Duodenal mucosa (tissue), 2 donors: ENCODE measurements around the gene ZBTB46.

Experiments
- H3K27ac ChIP-seq: one replicate; pipeline ENCODE4 v1.7.0; 2013; ENCODE audit warnings: low read depth, low read length
- H3K27me3 ChIP-seq, 2 donors: one replicate each; pipeline ENCODE4 v1.7.0; 2013; ENCODE audit warnings: low read length in 2 of 2, control low read depth in 1 of 2; ENCODE audit not compliant: insufficient read depth in 2 of 2, control insufficient read depth in 1 of 2
- H3K36me3 ChIP-seq, 2 donors: one replicate each; pipeline ENCODE4 v1.7.0; 2013; ENCODE audit warnings: low read length in 2 of 2, control low read depth in 1 of 2; ENCODE audit not compliant: insufficient read depth in 2 of 2, control insufficient read depth in 1 of 2
- H3K4me1 ChIP-seq, 2 donors: one replicate each; pipeline ENCODE4 v1.7.0; 2013; ENCODE audit warnings: low read length in 2 of 2, control low read depth in 1 of 2; ENCODE audit not compliant: insufficient read depth in 2 of 2, control insufficient read depth in 1 of 2
- H3K4me3 ChIP-seq, 2 donors: one replicate each; pipeline ENCODE4 v1.7.0; 2013; ENCODE audit warnings: low read length in 2 of 2, low read depth in 1 of 2
- H3K9ac ChIP-seq, 2 donors: one replicate each; pipeline ENCODE4 v1.7.0; 2013; ENCODE audit warnings: low read length in 2 of 2, low read depth in 1 of 2
- H3K9me3 ChIP-seq, 2 donors: one replicate each; pipeline ENCODE4 v1.7.0; 2013; ENCODE audit warnings: low read length in 2 of 2, control low read depth in 1 of 2; ENCODE audit not compliant: control insufficient read depth in 1 of 2

The ZBTB46 gene

GRCh38 chr20:63839620-63840019, 8.6 kb upstream of the ZBTB46 start:
- peaks cover 10 to 15% of the 10 kb centered on the region in 2 donors for H3K27me3 ChIP-seq
- no peak overlapping the region for H3K27ac ChIP-seq
- H3K9me3 ChIP-seq = no peaks in the 10 kb centered on the region
- H3K4me1 ChIP-seq = peaks cover 0 to 1% of the 10 kb centered on the region in 2 donors
- no peak overlapping the region for H3K9ac ChIP-seq
- no peaks in the 10 kb centered on the region for H3K36me3 ChIP-seq
- H3K4me3 ChIP-seq = no peak overlapping the region

GRCh38 chr20:63837479-63837878, 6.4 kb upstream of the ZBTB46 start:
- peaks cover 0 to 14% of the 10 kb centered on the region in 2 donors for H3K4me1 ChIP-seq
- H3K9me3 ChIP-seq = no peaks in the 10 kb centered on the region
- H3K27ac ChIP-seq = no peak overlapping the region

GRCh38 chr20:63836458-63837344, 5.6 kb upstream of the ZBTB46 start:
- H3K4me1 ChIP-seq = peaks cover 0 to 14% of the 10 kb centered on the region in 2 donors
- H3K4me3 ChIP-seq = no peak overlapping the region
- H3K36me3 ChIP-seq = no peaks in the 10 kb centered on the region
- no peak overlapping the region for H3K9ac ChIP-seq
- peaks cover 9 to 20% of the 10 kb centered on the region in 2 donors for H3K27me3 ChIP-seq
- H3K9me3 ChIP-seq = no peaks in the 10 kb centered on the region
- no peak overlapping the region for H3K27ac ChIP-seq

More at GRCh38 chr20:63837479-63837878, 6.4 kb upstream of the ZBTB46 start:
- Histone ChIP-seq H3K4me3 (no peak overlapping the region), H3K27me3 (peaks cover 9 to 21% of the 10 kb centered on the region in 2 donors), H3K36me3 (no peaks in the 10 kb centered on the region), H3K9ac (no peak overlapping the region)

- peaks cover 0 to 14% of the 10 kb centered on the region in 2 donors for H3K4me1 ChIP-seq
Measured at GRCh38 chr20:63835021-63835858, 4.2 kb upstream of the ZBTB46 start.

GRCh38 chr20:63834491-63834880, 3.4 kb upstream of the ZBTB46 start:
- Histone ChIP-seq H3K36me3 (no peaks in the 10 kb centered on the region), H3K9ac (no peak overlapping the region), H3K27me3 (peaks cover 16 to 25% of the 10 kb centered on the region in 2 donors), H3K9me3 (no peaks in the 10 kb centered on the region), H3K4me1 (peaks cover 2 to 20% of the 10 kb centered on the region in 2 donors), H3K27ac (no peak overlapping the region), H3K4me3 (no peak overlapping the region)

More at GRCh38 chr20:63835021-63835858, 4.2 kb upstream of the ZBTB46 start:
- Histone ChIP-seq H3K4me3 (no peak overlapping the region), H3K9me3 (no peaks in the 10 kb centered on the region), H3K36me3 (no peaks in the 10 kb centered on the region), H3K9ac (no peak overlapping the region), H3K27ac (peak overlapping the region; percentile 3), H3K27me3 (peaks cover 9 to 20% of the 10 kb centered on the region in 2 donors)

GRCh38 chr20:63833776-63834490, 2.9 kb upstream of the ZBTB46 start:
- Histone ChIP-seq H3K27ac (no peak overlapping the region), H3K9ac (no peak overlapping the region), H3K9me3 (no peaks in the 10 kb centered on the region), H3K4me3 (no peak overlapping the region), H3K27me3 (peaks cover 22 to 31% of the 10 kb centered on the region in 2 donors), H3K4me1 (peaks cover 5 to 21% of the 10 kb centered on the region in 2 donors), H3K36me3 (no peaks in the 10 kb centered on the region)

- peak overlapping the region; percentile 32 for H3K27ac ChIP-seq
Measured at GRCh38 chr20:63831993-63832686, 1.1 kb upstream of the ZBTB46 start.

GRCh38 chr20:63831646-63831992, 555 bp upstream of the ZBTB46 start:
- Histone ChIP-seq H3K4me1 (peaks cover 5 to 21% of the 10 kb centered on the region in 2 donors), H3K27me3 (peaks cover 34 to 42% of the 10 kb centered on the region in 2 donors), H3K4me3 (peak overlapping the region; percentile 15 to 40), H3K36me3 (no peaks in the 10 kb centered on the region), H3K27ac (peak overlapping the region; percentile 32), H3K9me3 (no peaks in the 10 kb centered on the region), H3K9ac (no peak overlapping the region)

More at GRCh38 chr20:63831993-63832686, 1.1 kb upstream of the ZBTB46 start:
- H3K27me3 ChIP-seq = peaks cover 34 to 40% of the 10 kb centered on the region in 2 donors
- no peaks in the 10 kb centered on the region for H3K36me3 ChIP-seq
- no peak overlapping the region for H3K9ac ChIP-seq
- peak overlapping the region; percentile 15 to 40 for H3K4me3 ChIP-seq
- no peaks in the 10 kb centered on the region for H3K9me3 ChIP-seq
- H3K4me1 ChIP-seq = peaks cover 5 to 21% of the 10 kb centered on the region in 2 donors
